ENCODE data around the gene CCDC121.

The CCDC121 gene

DNA sequence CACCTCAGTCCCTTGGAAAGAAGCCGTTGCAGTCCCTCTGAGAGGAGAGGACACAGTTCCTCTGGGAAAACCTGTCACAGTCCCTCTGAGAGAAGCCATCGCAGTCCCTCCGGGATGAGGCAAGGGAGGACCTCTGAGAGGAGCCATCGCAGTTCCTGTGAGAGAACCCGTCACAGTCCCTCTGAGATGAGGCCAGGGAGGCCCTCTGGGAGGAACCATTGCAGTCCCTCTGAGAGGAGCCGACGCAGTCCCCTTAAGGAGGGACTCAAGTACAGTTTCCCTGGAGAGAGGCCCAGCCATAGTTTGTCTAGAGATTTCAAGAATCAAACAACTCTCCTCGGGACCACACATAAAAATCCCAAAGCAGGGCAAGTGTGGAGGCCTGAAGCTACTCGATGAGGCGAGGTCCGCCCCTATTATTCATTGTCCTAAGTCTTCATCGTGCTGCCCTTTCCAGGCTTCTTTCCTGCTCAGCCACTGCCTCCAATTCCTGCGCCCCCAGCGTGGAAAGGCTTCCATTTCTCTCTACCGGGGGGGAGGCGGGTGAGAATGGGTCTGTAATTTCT lies 46.6 kb downstream of the CCDC121 start:
- DNase-seq (ENCODE audit: low read depth in 2 of 2) = no peak

DNA sequence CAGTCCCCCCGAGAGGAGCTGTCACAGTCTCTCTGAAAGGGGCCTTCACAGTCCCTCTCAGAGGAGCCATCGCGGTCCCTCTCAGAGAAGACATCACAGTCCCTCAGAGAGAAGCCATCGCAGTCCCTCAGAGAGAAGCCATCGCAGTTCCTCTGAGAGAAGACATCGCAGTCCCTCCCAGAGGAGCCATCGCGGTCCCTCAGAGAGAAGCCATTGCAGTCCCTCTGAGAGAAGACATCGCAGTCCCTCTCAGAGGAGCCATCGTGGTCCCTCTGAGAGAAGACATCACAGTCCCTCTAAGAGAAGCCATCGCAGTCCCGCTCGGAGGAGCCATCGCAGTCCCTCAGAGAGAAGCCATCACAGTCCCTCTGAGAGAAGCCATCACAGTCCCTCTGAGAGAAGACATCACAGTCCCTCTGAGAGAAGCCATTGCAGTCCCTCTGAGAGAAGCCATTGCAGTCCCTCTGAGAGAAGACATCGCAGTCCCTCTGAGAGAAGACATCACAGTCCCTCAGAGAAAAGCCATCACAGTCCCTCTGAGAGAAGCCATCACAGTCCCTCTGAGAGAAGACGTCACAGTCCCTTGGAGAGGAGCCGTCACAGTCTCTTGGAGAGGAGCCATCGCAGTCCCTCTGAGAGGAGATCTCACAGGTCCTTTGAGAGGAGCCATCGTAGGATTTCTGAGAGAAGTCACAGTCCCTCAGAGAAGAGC lies 47.2 kb downstream of the CCDC121 start:
- DNase-seq (ENCODE audit: low read depth in 2 of 2) = no peak
